ENCODE data around the gene CIC.
"Not testable (repeated sequence)": the region's sequence is repeated elsewhere in the genome, so short reads cannot be mapped to it uniquely, and the experiment has no call there.

- not testable (repeated sequence) for TF ChIP-seq POLR2A, POLR2AphosphoS5, SPI1, TAF1, POU2F2 (IDR thresholded peaks at IDR 0.05; ENCODE audit: low read depth, low read length)
These were observed 11.2 kb upstream of the CIC start for GRCh38 chr19:42257842-42258241.
